Erythroblast (primary cell): ENCODE measurements around the gene MRNIP.
"Not testable (repeated sequence)": the region's sequence is repeated elsewhere in the genome, so short reads cannot be mapped to it uniquely, and the experiment has no call there.

Experiments used
- DNase-seq, 2 experiments: peaks; one replicate each; lab custom pipeline; 2025; lab: John Stamatoyannopoulos, UW
- GATA1 ChIP-seq: IDR thresholded peaks from 2 replicates; pipeline ENCODE4 v1.6.1; 2011; ENCODE audit warnings: low read depth, mild to moderate bottlenecking, control low read depth, low read length, moderate library complexity
- POLR2A ChIP-seq: IDR thresholded peaks from 2 replicates; pipeline ENCODE4 v1.6.1; 2011; ENCODE audit warnings: mild to moderate bottlenecking, low read length

MRNIP gene

GRCh38 chr5:179795049-179795862 is 63.4 kb downstream of the MRNIP start:
- no peak for TF ChIP-seq POLR2A
- no peak for DNase-seq

GRCh38 chr5:179794575-179794974 is 64.0 kb downstream of the MRNIP start:
- TF ChIP-seq GATA1 (no peak), POLR2A (no peak)
- DNase-seq: no peak

GRCh38 chr5:179794171-179794570 is 64.4 kb downstream of the MRNIP start:
- no peak for TF ChIP-seq GATA1
- TF ChIP-seq POLR2A: no peak
- no peak for DNase-seq

GRCh38 chr5:179793468-179794139 is 65.0 kb downstream of the MRNIP start, which contains the start of gene LTC4S:
Gene LTC4S (plus strand): TSS chr5:179793986. CDS start chr5:179794081, 95 bp downstream.
- DNase-seq: peak; percentile 37 to 44
- no peak for TF ChIP-seq POLR2A
- no peak for TF ChIP-seq GATA1

- DNase-seq: no peak
- TF ChIP-seq POLR2A (no peak), GATA1 (no peak)
Measured at GRCh38 chr5:179792612-179793467, 65.8 kb downstream of the MRNIP start.

- DNase-seq: no peak
Measured at GRCh38 chr5:179791881-179792611, 66.6 kb downstream of the MRNIP start.

GRCh38 chr5:179789278-179789677 is 69.3 kb downstream of the MRNIP start:
- DNase-seq: not testable (repeated sequence)

More at GRCh38 chr5:179791881-179792611, 66.6 kb downstream of the MRNIP start:
- no peak for TF ChIP-seq GATA1

- TF ChIP-seq POLR2A (no peak), GATA1 (no peak)
- DNase-seq: no peak
Measured at GRCh38 chr5:179788193-179788854, 70.3 kb downstream of the MRNIP start.
